GM08714 (cell line): Measurements from ENCODE around the gene WSB1.

ENCODE experiments used
- H3K4me3 ChIP-seq: fragments of 200-500 bp; sonication (Bioruptor generic); 2 replicates; pipeline ENCODE4 v1.5.1; 2014; ENCODE audit warnings: mild to moderate bottlenecking, low read length, inconsistent platforms
- ZNF274 ChIP-seq: IDR thresholded peaks from 2 replicates; pipeline ENCODE4 v1.6.1; 2012; ENCODE audit warnings: mild to moderate bottlenecking, low read depth, low read length

WSB1 gene

DNA sequence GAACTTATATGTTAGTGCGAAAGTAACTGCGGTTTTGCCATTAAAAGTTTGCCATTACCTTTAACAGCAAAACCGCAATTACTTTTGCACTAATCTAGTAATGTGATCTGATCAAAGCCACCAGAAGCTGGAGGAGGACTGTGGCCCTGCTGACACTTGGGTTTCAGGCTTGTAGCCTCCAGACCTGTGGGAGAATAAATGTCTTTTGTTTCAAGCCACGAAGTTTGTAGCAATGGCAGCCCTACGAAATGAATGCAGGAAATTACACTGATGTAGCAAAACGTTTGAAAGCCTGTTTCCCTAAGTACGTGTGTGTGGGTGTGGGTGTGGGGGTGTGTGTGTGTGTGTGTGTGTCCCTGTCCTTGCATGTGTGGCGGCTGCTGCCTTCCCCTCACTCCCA, 66.6 kb downstream of the WSB1 start:
- TF ChIP-seq ZNF274 = no peak

DNA sequence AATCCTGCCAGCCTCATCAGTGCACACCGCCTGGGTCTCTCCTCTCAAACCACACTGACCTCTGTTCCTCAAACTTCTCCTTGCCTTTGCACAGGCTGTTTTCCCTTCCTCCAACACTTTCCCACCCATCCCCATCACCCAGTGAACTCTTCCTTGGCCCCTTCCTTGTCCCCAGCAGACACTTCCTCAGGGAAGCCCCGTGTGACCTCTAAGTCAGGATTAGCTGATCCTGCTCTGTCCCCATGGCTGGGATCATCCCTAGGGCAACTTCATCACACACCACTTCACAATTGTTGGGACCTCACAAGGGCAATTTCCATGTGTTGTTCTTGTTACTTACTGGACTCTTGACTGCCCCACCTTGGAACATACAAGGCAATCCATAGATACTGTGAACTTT, 67.8 kb downstream of the WSB1 start:
- H3K4me3 ChIP-seq = no peak overlapping the region
- TF ChIP-seq ZNF274 = no peak

More for the DNA sequence above, 66.6 kb downstream of the WSB1 start:
- no peak overlapping the region for H3K4me3 ChIP-seq

DNA sequence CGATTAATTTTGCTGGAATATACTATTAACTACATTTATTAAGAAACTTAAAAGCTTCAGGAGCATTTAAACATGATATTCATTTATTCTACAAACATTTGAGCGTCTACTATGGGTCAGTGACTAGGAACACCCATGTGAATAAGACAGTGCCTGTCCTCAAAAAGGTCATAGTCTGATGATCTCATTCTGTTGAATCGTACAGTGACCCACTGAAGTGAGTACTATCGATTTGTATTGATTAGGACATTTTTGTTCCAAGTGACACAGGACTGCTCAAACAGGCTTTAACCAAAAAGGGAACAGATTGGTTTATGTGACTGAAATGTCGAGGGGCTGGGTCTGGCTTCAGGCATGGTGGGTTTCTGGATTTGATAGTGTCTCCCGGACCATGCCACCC, 68.6 kb downstream of the WSB1 start:
- no peak for TF ChIP-seq ZNF274
- no peak overlapping the region for H3K4me3 ChIP-seq

DNA sequence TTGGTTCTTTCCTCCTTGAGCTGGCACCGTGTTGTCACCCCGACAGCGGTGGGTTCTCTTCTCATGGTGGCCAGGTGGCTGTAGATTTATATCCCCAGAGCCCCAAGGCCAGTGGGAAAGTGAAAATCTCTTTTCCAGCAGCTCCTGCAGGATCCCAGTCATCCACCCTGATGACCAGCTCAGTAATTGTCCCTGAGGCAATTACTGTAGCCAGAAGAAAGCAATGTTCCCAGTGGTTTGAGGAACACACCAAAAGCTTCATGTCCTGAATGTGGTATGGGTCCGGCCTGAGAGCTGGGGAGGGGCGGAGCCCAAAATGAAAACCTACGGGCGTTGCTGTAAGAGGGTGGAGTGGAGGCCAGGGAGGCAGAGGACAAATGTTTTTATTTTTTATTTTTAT, 69.0 kb downstream of the WSB1 start:
- TF ChIP-seq ZNF274 = no peak
- no peak overlapping the region for H3K4me3 ChIP-seq

DNA sequence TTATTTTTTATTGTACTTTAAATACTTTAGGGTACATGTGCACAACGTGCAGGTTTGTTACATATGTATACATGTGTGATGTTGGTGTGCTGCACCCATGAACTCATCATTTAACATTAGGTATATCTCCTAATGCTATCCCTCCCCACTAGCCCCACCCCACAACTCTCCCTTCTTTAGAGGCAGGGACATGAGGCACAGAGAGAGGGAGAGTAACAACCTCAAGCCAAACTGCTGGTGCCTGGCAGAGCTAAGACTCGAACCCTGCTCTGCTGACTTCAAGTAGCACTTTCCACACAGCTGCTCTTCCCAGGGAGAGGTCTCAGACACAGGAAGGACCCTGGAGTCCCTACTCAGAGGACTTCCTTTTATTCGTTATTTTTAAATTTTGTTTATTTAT, 69.4 kb downstream of the WSB1 start:
- H3K4me3 ChIP-seq = no peak overlapping the region
- TF ChIP-seq ZNF274 = no peak
